SU-DHL-6 (cell line): Measurements from ENCODE around the gene ZG16.
"Not testable (repeated sequence)": the region's sequence is repeated elsewhere in the genome, so short reads cannot be mapped to it uniquely, and the experiment has no call there.

Experiments
- H2AFZ ChIP-seq: fragments of 200-600 bp; sonication (generic); 2 replicates; pipeline ENCODE4 v1.6.1; 2014; ENCODE audit warnings: low read depth, mild to moderate bottlenecking, moderate library complexity, mixed read lengths, antibody characterized with exemption, low read length; ENCODE audit not compliant: severe bottlenecking
- H3F3A ChIP-seq: fragments of 200-600 bp; shearing (Covaris generic); 2 replicates; pipeline ENCODE4 v1.6.0; 2016; ENCODE audit warnings: antibody characterized with exemption, mild to moderate bottlenecking; ENCODE audit not compliant: insufficient read depth
- H3K27ac ChIP-seq: fragments of 200-600 bp; sonication (generic); 2 replicates; pipeline ENCODE4 v1.5.1; 2016; ENCODE audit warnings: low read depth, mild to moderate bottlenecking, low read length, moderate library complexity, mixed read lengths
- H3K27me3 ChIP-seq: fragments of 200-600 bp; sonication (generic), shearing (Covaris generic); 2 replicates; pipeline ENCODE4 v1.6.0; 2014; ENCODE audit warnings: mild to moderate bottlenecking, low read length
- H3K36me3 ChIP-seq: fragments of 200-600 bp; sonication (generic); 2 replicates; pipeline ENCODE4 v1.6.1; 2014; ENCODE audit warnings: mild to moderate bottlenecking, low read length, mixed read lengths
- H3K4me2 ChIP-seq: fragments of 300-600, 200-600 bp; shearing (Covaris generic), sonication (generic); 2 replicates; pipeline ENCODE4 v1.6.0; 2014; ENCODE audit warnings: low read length, low read depth, mild to moderate bottlenecking; ENCODE audit not compliant: poor library complexity, severe bottlenecking
- H3K4me3 ChIP-seq: fragments of 200-600 bp; sonication (generic); 2 replicates; pipeline ENCODE4 v1.5.1; 2014; ENCODE audit warnings: antibody characterized with exemption, low read length, mild to moderate bottlenecking, mixed read lengths; ENCODE audit not compliant: insufficient read depth, poor library complexity, severe bottlenecking
- H3K79me2 ChIP-seq: fragments of 200-600 bp; sonication (generic); 2 replicates; pipeline ENCODE4 v1.6.1; 2014; ENCODE audit warnings: mild to moderate bottlenecking, low read length, moderate library complexity; ENCODE audit not compliant: insufficient read depth
- H3K9ac ChIP-seq: fragments of 200-600 bp; sonication (generic); 2 replicates; pipeline ENCODE4 v1.7.0; 2014; ENCODE audit warnings: mild to moderate bottlenecking, low read length
- H3K9me2 ChIP-seq: fragments of 200-600 bp; sonication (generic); replicated peaks from 2 replicates; pipeline ENCODE4 v1.6.1; 2014; ENCODE audit warnings: low read length; ENCODE audit not compliant: insufficient read depth
- H3K9me3 ChIP-seq: fragments of 200-600 bp; sonication (generic); 2 replicates; pipeline ENCODE4 v1.6.1; 2014; ENCODE audit warnings: low read length, mixed read lengths; ENCODE audit not compliant: insufficient read depth
- H4K20me1 ChIP-seq: fragments of 200-600 bp; sonication (generic); 2 replicates; pipeline ENCODE4 v1.6.1; 2014; ENCODE audit warnings: low read depth, mild to moderate bottlenecking, antibody characterized with exemption, low read length, moderate library complexity, mixed read lengths
- EZH2phosphoT487 ChIP-seq: fragments of 200-600 bp; sonication (generic), shearing (Covaris generic); conservative IDR thresholded peaks from 2 replicates; pipeline ENCODE4 v1.6.1; 2018; ENCODE audit warnings: mild to moderate bottlenecking, antibody characterized with exemption, low read length, moderate library complexity, mixed read lengths
- TF ChIP-seq, protein P1 (sequence below): fragments of 200-600 bp; sonication (generic); IDR thresholded peaks from one replicate; pipeline ENCODE4 v1.5.1; 2017; ENCODE audit warnings: antibody characterized with exemption, mild to moderate bottlenecking, low read length, moderate library complexity; ENCODE audit not compliant: insufficient read depth, poor library complexity, severe bottlenecking

Gene ZG16

DNA sequence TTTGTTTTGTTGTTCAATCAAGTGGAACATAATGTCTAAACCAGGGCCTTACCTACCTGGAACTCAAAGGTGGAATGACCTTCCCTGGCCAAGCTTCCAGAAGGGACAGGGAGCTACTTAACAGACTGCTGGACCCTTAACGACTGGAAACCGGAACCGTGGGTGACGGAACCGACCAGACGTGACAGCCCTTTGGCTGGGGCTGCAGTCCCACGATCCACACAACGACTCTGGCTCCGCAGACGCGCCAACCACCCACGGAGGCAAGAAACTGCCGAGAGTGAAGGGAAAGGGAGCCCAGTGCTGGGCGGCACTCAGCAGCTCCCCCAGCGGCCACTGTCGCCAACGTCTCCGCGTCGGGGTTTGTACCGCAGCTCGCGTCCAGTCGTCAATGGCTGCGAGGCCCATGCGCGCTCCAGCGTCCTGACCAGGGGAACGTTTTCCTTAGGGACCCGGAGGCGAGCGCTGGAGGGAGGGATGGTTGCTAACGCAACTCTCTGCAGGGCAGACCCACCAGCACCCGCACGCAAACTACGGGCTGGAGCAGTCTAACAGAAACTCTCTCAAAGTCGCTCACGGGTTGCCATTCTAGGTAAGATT, 6.9 kb downstream of the ZG16 start:
- Histone ChIP-seq H3K27me3 (no peaks in the 10 kb centered on the region), H3K27ac (no peak overlapping the region), H3K9me2 (no peaks in the 10 kb centered on the region), H3K9ac (no peak overlapping the region), H3K9me3 (no peaks in the 10 kb centered on the region), H3K36me3 (no peaks in the 10 kb centered on the region), H3K79me2 (no peaks in the 10 kb centered on the region), H3K4me3 (no peak overlapping the region), H4K20me1 (no peaks in the 10 kb centered on the region), H3K4me2 (peak overlapping the region; percentile 29), H2AFZ (peak overlapping the region; percentile 95), H3F3A (peaks cover 4% of the 10 kb centered on the region; the same call in 1 of the 2 replicates)
- no peak for TF ChIP-seq EZH2phosphoT487
- TF ChIP-seq, protein P1, sequence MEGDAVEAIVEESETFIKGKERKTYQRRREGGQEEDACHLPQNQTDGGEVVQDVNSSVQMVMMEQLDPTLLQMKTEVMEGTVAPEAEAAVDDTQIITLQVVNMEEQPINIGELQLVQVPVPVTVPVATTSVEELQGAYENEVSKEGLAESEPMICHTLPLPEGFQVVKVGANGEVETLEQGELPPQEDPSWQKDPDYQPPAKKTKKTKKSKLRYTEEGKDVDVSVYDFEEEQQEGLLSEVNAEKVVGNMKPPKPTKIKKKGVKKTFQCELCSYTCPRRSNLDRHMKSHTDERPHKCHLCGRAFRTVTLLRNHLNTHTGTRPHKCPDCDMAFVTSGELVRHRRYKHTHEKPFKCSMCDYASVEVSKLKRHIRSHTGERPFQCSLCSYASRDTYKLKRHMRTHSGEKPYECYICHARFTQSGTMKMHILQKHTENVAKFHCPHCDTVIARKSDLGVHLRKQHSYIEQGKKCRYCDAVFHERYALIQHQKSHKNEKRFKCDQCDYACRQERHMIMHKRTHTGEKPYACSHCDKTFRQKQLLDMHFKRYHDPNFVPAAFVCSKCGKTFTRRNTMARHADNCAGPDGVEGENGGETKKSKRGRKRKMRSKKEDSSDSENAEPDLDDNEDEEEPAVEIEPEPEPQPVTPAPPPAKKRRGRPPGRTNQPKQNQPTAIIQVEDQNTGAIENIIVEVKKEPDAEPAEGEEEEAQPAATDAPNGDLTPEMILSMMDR = peak; percentile 68

DNA sequence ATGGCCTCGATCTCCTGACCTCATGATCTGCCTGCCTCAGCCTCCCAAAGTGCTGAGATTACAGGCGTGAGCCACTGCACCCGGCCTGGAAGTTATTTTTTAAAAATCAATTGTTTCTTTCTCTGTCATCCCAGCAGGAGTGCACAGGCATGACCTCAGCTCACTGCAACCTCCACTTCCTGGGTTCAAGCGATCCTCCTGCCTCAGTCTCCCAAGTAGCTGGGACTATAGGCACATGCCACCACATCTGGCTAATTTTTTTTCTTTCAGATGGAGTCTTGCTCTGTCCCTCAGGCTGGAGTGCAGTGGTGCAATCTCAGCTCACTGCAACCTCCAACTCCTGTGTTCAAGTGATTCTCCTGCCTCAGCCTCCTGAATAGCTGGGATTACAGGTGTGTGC, 9.1 kb downstream of the ZG16 start:
- H3F3A ChIP-seq, H3K9me3 ChIP-seq, H3K4me3 ChIP-seq, H3K9ac ChIP-seq, H3K9me2 ChIP-seq, H3K4me2 ChIP-seq, H3K36me3 ChIP-seq, H4K20me1 ChIP-seq, H2AFZ ChIP-seq, H3K27ac ChIP-seq, H3K27me3 ChIP-seq: not testable (repeated sequence)
- H3K79me2 ChIP-seq = peaks cover 16% of the 10 kb centered on the region

DNA sequence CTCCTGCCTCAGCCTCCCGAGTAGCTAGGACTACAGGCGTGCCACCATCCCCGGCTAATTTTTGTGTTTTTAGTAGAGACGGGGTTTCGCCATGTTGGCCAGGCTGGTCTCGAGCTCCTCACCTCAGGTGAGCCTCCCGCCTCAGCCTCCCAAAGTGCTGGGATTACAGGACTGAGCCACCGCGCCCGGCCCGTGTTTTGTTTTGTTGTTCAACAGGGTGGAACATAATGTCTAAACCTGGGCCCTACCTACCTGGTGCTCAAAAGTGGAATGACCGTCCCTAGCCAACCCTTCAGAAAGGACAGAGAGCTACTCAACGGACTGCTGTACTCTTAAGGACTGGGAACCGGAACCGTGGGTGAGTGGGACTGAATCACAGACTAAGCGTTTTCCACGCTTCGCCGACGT, 11.7 kb downstream of the ZG16 start:
- no peaks in the 10 kb centered on the region for H3K27me3 ChIP-seq
- H4K20me1 ChIP-seq = peaks cover 7% of the 10 kb centered on the region; the same call in 1 of the 2 replicates
- peak overlapping the region; percentile 84 for H2AFZ ChIP-seq
- H3F3A ChIP-seq = peaks cover 4% of the 10 kb centered on the region; the same call in 1 of the 2 replicates
- H3K79me2 ChIP-seq = peaks cover 42% of the 10 kb centered on the region
- peak overlapping the region; percentile 67 for H3K4me3 ChIP-seq
- no peaks in the 10 kb centered on the region for H3K9me3 ChIP-seq
- H3K36me3 ChIP-seq = peaks cover 7% of the 10 kb centered on the region; the same call in 1 of the 2 replicates
- no peaks in the 10 kb centered on the region for H3K9me2 ChIP-seq
- H3K4me2 ChIP-seq = peak overlapping the region; percentile 71
- peak overlapping the region; percentile 60 for H3K27ac ChIP-seq
- H3K9ac ChIP-seq = peak overlapping the region; percentile 99
- TF ChIP-seq, protein P1 = no peak
- no peak for TF ChIP-seq EZH2phosphoT487

DNA sequence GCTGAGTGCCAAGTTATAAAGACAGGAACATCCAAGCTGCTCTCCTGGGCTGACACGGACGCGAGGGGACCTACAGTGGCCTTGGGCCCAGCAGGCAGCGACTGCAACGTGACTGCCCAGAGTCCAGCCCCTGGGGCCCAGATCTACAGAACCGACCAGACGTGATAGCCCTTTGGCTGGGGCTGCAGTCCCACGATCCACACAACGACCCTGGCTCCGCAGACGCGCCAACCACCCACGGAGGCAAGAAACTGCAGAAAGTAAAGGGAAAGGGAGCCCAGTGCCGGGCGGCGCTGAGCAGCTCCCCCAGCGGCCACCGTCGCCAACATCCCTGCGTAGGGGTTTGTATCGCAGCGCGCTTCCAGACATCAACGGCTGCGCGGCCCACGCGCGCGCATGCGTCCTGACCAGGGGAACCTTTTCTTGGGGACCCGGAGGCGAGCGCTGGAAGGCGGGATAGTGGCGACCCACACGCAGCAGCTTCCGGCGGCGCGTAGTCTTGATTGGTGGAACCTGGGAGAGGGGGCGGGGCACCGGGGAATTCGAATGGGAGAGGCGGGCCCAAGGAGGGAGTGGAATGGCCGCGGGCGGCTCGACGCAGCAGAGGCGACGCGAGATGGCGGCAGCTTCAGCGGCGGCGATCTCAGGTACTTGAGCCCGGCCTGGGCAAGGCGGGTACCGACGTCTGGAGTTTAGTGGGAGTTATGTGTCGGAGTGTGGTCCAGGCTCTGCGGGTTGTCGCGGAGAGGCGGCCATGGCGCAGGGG, 12.3 kb downstream of the ZG16 start, which contains the start of gene KIF22:
Gene KIF22 (plus strand): TSS at position 569 of the 766 bp plus-strand sequence. CDS start 9 bp downstream, at position 578.
- Histone ChIP-seq H3F3A (peaks cover 4% of the 10 kb centered on the region; the same call in 1 of the 2 replicates), H3K27me3 (no peaks in the 10 kb centered on the region), H3K9me3 (no peaks in the 10 kb centered on the region), H3K79me2 (peaks cover 48% of the 10 kb centered on the region), H3K27ac (peak within 1 kb of the TSS; percentile 74), H3K9me2 (no peaks in the 10 kb centered on the region), H2AFZ (peak within 1 kb of the TSS; percentile 84), H3K4me3 (peak within 1 kb of the TSS; percentile 88), H3K4me2 (peak within 1 kb of the TSS; percentile 95), H4K20me1 (peaks cover 7% of the 10 kb centered on the region; the same call in 1 of the 2 replicates), H3K9ac (peak within 1 kb of the TSS; percentile 99), H3K36me3 (peaks cover 7% of the 10 kb centered on the region; the same call in 1 of the 2 replicates)
- TF ChIP-seq, protein P1 = peak; percentile 44
- no peak for TF ChIP-seq EZH2phosphoT487
